Measurements from ENCODE around the gene RITA1.

Gene RITA1

DNA sequence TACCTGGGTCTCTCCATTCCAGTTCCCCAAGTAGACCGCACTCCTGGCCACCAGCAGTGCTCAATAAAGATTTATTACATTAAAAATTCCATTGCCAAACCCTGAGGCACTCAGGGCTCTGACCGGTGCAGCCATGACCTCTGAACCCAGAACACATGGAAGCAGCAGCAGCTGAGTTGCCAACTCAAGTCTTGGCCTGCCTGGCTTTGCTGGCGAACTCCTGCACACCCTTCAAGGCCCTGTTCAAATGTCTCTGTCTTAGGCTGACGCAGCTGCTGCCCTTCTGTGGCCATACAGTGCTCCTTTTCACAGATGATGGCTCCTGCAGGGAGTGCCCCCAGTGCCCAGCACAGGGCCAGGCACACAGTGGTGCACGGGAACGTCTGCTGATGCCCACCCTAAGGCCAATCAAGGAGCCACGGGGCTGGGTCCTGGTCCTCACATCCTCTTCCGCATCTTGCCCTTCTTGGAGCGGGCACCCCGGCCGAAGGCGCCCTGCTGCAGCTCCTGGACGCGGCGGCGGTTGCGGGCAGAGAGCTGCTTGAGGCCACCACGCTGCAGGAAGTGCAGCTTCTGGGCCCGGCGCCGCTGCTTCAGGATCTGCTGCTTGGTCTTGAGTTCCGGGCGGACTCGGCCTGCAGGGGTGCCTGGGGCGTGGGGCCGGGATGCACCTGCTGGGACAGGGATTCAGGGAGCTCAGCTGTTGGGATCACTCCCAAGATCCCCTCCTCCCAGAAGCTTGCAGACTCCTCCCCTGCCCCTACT is 26.9 kb upstream of the RITA1 start:
- Histone ChIP-seq H3K27me3 (ENCODE audit: control insufficient read depth, insufficient read depth, low read length) (no peaks in the 10 kb centered on the region), H2AFZ (no peak overlapping the region), H3K79me2 (no peaks in the 10 kb centered on the region), H3K9ac (no peak overlapping the region), H3K4me2 (ENCODE audit: low read length) (no peak overlapping the region), H3K9me3 (ENCODE audit: control insufficient read depth, low read length) (no peaks in the 10 kb centered on the region), H3K36me3 (ENCODE audit: control insufficient read depth, insufficient read depth, low read length) (no peaks in the 10 kb centered on the region), H3K4me1 (no peaks in the 10 kb centered on the region), H3K4me3 (ENCODE audit: low read depth, low read length) (no peak overlapping the region), H3K27ac (no peak overlapping the region)
- TF ChIP-seq, protein P1, sequence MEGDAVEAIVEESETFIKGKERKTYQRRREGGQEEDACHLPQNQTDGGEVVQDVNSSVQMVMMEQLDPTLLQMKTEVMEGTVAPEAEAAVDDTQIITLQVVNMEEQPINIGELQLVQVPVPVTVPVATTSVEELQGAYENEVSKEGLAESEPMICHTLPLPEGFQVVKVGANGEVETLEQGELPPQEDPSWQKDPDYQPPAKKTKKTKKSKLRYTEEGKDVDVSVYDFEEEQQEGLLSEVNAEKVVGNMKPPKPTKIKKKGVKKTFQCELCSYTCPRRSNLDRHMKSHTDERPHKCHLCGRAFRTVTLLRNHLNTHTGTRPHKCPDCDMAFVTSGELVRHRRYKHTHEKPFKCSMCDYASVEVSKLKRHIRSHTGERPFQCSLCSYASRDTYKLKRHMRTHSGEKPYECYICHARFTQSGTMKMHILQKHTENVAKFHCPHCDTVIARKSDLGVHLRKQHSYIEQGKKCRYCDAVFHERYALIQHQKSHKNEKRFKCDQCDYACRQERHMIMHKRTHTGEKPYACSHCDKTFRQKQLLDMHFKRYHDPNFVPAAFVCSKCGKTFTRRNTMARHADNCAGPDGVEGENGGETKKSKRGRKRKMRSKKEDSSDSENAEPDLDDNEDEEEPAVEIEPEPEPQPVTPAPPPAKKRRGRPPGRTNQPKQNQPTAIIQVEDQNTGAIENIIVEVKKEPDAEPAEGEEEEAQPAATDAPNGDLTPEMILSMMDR (IDR thresholded peaks at IDR 0.05) = no peak

DNA sequence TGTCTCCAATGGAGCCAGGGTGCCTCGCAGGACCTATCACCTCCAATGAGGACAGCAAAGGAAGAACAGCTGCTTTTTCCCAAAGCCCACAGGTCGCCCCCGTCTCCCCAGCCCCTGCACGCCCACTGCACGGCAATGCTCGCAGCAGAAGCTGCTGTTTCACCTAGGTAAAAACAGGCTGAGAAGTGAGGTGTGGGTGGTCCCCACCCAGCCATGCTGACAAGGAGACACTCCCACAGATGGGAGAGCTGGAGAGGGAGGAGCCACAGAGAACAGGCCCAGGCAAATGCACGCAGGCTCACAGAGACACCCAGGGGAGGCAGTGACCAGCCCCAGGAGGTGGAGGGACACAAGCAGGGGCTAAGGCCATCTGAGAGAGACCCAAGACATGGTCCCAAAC is 25.6 kb upstream of the RITA1 start:
- Histone ChIP-seq H3K4me3 (ENCODE audit: low read depth, low read length) (no peak overlapping the region), H3K27ac (no peak overlapping the region), H3K4me1 (no peaks in the 10 kb centered on the region), H3K9ac (no peak overlapping the region), H3K27me3 (ENCODE audit: control insufficient read depth, insufficient read depth, low read length) (no peaks in the 10 kb centered on the region), H3K4me2 (ENCODE audit: low read length) (no peak overlapping the region), H3K79me2 (no peaks in the 10 kb centered on the region), H3K36me3 (ENCODE audit: control insufficient read depth, insufficient read depth, low read length) (no peaks in the 10 kb centered on the region), H3K9me3 (ENCODE audit: control insufficient read depth, low read length) (no peaks in the 10 kb centered on the region), H2AFZ (no peak overlapping the region)
- TF ChIP-seq, protein P1 (IDR thresholded peaks at IDR 0.05) = no peak

DNA sequence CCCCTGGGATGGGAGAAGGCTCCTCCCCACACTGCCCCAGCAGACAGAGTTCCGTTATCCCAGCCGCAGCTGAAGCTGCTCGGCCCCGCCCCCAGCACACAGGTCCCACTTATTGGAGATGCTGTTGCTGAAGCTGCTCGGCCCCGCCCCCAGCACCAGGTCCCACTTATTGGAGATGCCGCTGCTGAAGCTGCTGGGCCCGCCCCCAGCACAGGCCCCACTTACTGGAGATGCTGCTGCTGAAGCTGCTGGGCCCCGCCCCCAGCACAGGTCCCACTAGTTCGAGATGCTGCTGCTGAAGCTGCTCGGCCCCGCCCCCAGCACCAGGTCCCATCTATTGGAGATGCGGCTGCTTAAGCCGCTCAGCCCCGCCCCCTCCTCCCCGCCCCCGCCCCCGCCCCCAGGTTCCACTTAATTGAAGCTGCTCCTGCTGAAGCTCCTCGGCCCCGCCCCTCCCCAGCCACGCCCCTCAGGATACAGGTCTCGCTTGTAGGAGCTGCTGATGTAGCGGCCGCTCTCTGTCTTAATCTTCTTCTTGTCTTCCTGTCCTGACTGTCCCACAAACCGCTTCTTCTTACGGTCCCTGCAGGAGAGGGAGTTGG is 24.0 kb upstream of the RITA1 start:
- no peaks in the 10 kb centered on the region for H3K79me2 ChIP-seq
- no peak overlapping the region for H3K4me2 ChIP-seq (ENCODE audit: low read length)
- no peak overlapping the region for H3K4me3 ChIP-seq (ENCODE audit: low read depth, low read length)
- no peak overlapping the region for H2AFZ ChIP-seq
- TF ChIP-seq, protein P1 (IDR thresholded peaks at IDR 0.05) = no peak
- no peak overlapping the region for H3K9ac ChIP-seq
- H3K36me3 ChIP-seq (ENCODE audit: control insufficient read depth, insufficient read depth, low read length) = no peaks in the 10 kb centered on the region
- H3K9me3 ChIP-seq (ENCODE audit: control insufficient read depth, low read length) = no peaks in the 10 kb centered on the region
- no peaks in the 10 kb centered on the region for H3K4me1 ChIP-seq
- H3K27ac ChIP-seq = no peak overlapping the region
- H3K27me3 ChIP-seq (ENCODE audit: control insufficient read depth, insufficient read depth, low read length) = no peaks in the 10 kb centered on the region

DNA sequence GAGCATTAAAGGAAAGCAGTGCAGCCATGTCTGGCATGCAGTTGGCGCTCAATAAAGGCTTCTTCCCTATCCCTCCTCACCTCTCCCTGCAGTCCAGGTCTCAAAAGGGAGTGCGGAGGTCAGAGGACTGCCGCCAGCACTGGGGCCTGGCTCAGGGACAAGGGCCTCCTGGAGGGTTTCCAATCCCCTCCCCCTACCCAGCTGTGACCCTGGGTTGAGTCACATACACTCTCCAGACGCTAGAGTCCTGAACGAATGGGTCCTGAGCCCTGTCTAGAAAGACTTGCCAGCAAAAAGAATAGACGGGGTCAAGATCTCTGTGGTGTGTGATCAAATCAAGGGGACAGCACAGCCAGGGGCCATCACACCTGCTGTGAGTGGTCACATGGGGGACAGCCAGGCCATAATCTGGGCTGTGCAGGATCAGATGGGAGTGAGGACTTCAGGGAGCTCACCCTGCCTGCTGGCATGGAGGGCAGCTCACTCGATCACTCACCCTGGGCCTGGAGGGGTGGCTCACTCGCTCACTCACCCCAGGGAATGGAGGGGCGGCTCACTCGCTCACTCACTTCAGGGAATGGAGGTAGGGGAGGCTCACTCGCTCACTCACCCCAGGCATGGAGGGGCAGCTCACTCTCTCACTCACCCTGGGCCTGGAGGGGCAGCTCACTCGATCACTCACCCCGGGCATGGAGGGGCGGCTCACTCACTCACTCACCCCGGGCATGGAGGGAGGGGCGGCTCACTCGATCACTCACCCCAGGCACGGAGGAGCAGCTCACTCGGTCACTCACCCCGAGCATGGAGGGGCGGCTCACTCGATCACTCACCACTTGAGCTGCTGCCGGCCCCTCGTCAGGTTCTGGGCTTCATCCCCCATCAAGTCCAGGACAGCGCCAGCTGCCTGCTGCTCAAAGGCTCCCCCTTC is 23.2 kb upstream of the RITA1 start:
- TF ChIP-seq, protein P1 (IDR thresholded peaks at IDR 0.05) = no peak
- H3K79me2 ChIP-seq = no peaks in the 10 kb centered on the region
- H2AFZ ChIP-seq = no peak overlapping the region
- no peak overlapping the region for H3K4me3 ChIP-seq (ENCODE audit: low read depth, low read length)
- H3K36me3 ChIP-seq (ENCODE audit: control insufficient read depth, insufficient read depth, low read length) = no peaks in the 10 kb centered on the region
- H3K4me2 ChIP-seq (ENCODE audit: low read length) = no peak overlapping the region
- H3K9me3 ChIP-seq (ENCODE audit: control insufficient read depth, low read length) = no peaks in the 10 kb centered on the region
- no peaks in the 10 kb centered on the region for H3K27me3 ChIP-seq (ENCODE audit: control insufficient read depth, insufficient read depth, low read length)
- H3K4me1 ChIP-seq = peaks cover under 1% of the 10 kb centered on the region
- H3K9ac ChIP-seq = no peak overlapping the region
- H3K27ac ChIP-seq = no peak overlapping the region
